ENCODE data around the gene DENND2D. TPM values are rescaled to one million over a fixed set of nuclear protein-coding genes. Genes with fewer than 3 reads are reported as not detected.

DENND2D gene
- total RNA-seq, 2 experiments from 2014 or later, result 60.7 to 62.0 TPM

DNA sequence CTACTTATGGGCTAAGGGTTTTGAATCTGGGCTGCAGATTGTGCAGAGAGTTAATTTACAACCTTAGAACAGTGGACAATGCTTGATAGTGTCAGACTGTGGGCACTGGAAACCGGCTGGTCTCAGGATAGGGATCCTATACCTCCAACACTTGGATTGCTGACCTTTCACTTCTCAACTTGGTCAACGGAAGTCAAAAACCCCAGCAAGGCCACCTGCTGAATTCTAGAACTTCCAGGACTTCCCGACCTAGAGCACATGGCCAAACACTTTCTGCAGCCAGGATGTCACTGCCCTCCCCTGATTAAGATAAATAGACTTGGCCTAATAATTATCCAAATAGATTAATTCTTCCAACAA lies 336 bp upstream of the DENND2D start:
- H3K27ac Mint-ChIP-seq, result peak overlapping the region; percentile 90
- intact Hi-C loops (cut with DNase I, micrococcal nuclease), result loop anchor here (1.0 to 10.0 kb wide), 3 partner anchors 16 to 576 kb away; no protein-coding TSS in a partner anchor
- CTCF ChIA-PET, result interaction anchor here (1.5 to 8.1 kb wide), 2 partner anchors 18 to 133 kb away, joined by 3 to 135 read pairs; no protein-coding TSS in a partner anchor

DNA sequence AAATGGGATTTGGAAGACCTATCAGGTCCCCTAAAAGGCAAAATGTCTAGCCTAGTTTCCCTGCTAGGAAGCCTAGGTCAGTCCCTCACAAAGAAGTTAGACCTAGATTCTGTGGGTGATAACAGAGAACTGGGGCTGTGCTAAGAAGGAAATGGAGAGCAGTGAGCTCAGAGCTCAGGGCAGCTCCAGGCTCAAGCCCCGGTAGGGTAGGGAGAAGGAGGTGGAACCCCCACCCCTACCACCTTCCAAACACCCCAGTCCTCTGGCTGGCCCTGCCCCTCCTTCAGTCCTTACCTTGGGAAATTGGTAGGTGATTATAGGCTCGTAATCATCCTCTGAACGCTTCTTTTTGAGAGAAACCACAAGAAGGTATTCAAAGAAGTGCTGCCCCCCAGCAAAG lies 1.1 kb downstream of the DENND2D start:
- Mint-ChIP-seq H3K27me3 (no peaks in the 10 kb centered on the region), H3K27ac (peak overlapping the region; percentile 90), H3K36me3 (ENCODE audit: low read depth) (peaks cover 74% of the 10 kb centered on the region), H3K4me1 (ENCODE audit: low read depth) (peaks cover 83% of the 10 kb centered on the region), H3K9me3 (no peaks in the 10 kb centered on the region), H3K4me3 (peak overlapping the region; percentile 99)
- peaks cover 49% of the 10 kb centered on the region for H3K36me3 ChIP-seq (ENCODE audit: insufficient read depth, low read length)
- H3K4me1 ChIP-seq (ENCODE audit: insufficient read depth, low read length), result peaks cover 82% of the 10 kb centered on the region
- no peaks in the 10 kb centered on the region for H3K9me3 ChIP-seq (ENCODE audit: control insufficient read depth in 1 of 2, insufficient read depth in 1 of 2, low read length in 2 of 2)
- DNase-seq (peak in 4 of 14 experiments; percentile 43 to 49 (median 46)), ATAC-seq (ENCODE audit: poor library complexity) (peak; percentile 15)
- ChIA-PET CTCF (interaction anchor here (0.6 to 8.1 kb wide), 5 partner anchors 19 to 558 kb away, joined by 3 to 135 read pairs (median 4); no protein-coding TSS in a partner anchor), POLR2A (interaction anchor here (0.8 to 15.0 kb wide), 10 partner anchors 8 to 466 kb away, joined by 3 to 756 read pairs (median 6); partner anchors contain the start of gene CHI3L2)
- H3K27me3 ChIP-seq (ENCODE audit: control insufficient read depth in 1 of 2, insufficient read depth in 2 of 2, low read length in 2 of 2), result no peaks in the 10 kb centered on the region
- H3K4me3 ChIP-seq (ENCODE audit: low read length), result peak overlapping the region; percentile 79
- intact Hi-C loops (cut with DNase I, micrococcal nuclease), result loop anchor here in 1 of 2 experiments (5.0 kb wide), 3 partner anchors 33 to 558 kb away; partner anchors contain the start of genes CEPT1, DDX20 and DRAM2
- H3K27ac ChIP-seq (ENCODE audit: low read depth in 1 of 2, low read length in 2 of 2), result peak overlapping the region; percentile 70 to 97
- TF ChIP-seq, protein P1, sequence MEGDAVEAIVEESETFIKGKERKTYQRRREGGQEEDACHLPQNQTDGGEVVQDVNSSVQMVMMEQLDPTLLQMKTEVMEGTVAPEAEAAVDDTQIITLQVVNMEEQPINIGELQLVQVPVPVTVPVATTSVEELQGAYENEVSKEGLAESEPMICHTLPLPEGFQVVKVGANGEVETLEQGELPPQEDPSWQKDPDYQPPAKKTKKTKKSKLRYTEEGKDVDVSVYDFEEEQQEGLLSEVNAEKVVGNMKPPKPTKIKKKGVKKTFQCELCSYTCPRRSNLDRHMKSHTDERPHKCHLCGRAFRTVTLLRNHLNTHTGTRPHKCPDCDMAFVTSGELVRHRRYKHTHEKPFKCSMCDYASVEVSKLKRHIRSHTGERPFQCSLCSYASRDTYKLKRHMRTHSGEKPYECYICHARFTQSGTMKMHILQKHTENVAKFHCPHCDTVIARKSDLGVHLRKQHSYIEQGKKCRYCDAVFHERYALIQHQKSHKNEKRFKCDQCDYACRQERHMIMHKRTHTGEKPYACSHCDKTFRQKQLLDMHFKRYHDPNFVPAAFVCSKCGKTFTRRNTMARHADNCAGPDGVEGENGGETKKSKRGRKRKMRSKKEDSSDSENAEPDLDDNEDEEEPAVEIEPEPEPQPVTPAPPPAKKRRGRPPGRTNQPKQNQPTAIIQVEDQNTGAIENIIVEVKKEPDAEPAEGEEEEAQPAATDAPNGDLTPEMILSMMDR (IDR thresholded peaks at IDR 0.05), result no peak

More for the DNA sequence above, 336 bp upstream of the DENND2D start:
- peaks cover 81% of the 10 kb centered on the region for H3K4me1 Mint-ChIP-seq (ENCODE audit: low read depth)
- H3K27ac ChIP-seq (ENCODE audit: low read depth in 1 of 2, low read length in 2 of 2), result peak overlapping the region; percentile 70 to 97
- no peaks in the 10 kb centered on the region for H3K9me3 Mint-ChIP-seq
- POLR2A ChIA-PET, result interaction anchor here (1.0 to 15.0 kb wide), 6 partner anchors 9 to 61 kb away, joined by 3 to 756 read pairs (median 10); partner anchors contain the start of genes CEPT1, CHI3L2 and DRAM2
- H3K36me3 Mint-ChIP-seq (ENCODE audit: low read depth), result peaks cover 63% of the 10 kb centered on the region
- H3K27me3 ChIP-seq (ENCODE audit: control insufficient read depth in 1 of 2, insufficient read depth in 2 of 2, low read length in 2 of 2), result no peaks in the 10 kb centered on the region
- ATAC-seq (ENCODE audit: poor library complexity) (no peak), DNase-seq (no peak)
- no peaks in the 10 kb centered on the region for H3K9me3 ChIP-seq (ENCODE audit: control insufficient read depth in 1 of 2, insufficient read depth in 1 of 2, low read length in 2 of 2)
- H3K27me3 Mint-ChIP-seq, result no peaks in the 10 kb centered on the region
- peak overlapping the region; percentile 79 for H3K4me3 ChIP-seq (ENCODE audit: low read length)
- H3K36me3 ChIP-seq (ENCODE audit: insufficient read depth, low read length), result peaks cover 34% of the 10 kb centered on the region
- TF ChIP-seq, protein P1 (IDR thresholded peaks at IDR 0.05), result no peak
- peak overlapping the region; percentile 99 for H3K4me3 Mint-ChIP-seq
- peaks cover 79% of the 10 kb centered on the region for H3K4me1 ChIP-seq (ENCODE audit: insufficient read depth, low read length)

- Mint-ChIP-seq H3K4me3 (peak overlapping the region; percentile 99), H3K9me3 (no peaks in the 10 kb centered on the region), H3K4me1 (ENCODE audit: low read depth) (peaks cover 88% of the 10 kb centered on the region), H3K36me3 (ENCODE audit: low read depth) (peaks cover 79% of the 10 kb centered on the region), H3K27ac (peak overlapping the region; percentile 90), H3K27me3 (no peaks in the 10 kb centered on the region)
- ATAC-seq (ENCODE audit: poor library complexity) (no peak), DNase-seq (peak in 1 of 14 experiments; percentile 23)
- intact Hi-C loops (cut with DNase I, micrococcal nuclease), result loop anchor here in 1 of 2 experiments (5.0 kb wide), 3 partner anchors 33 to 558 kb away; partner anchors contain the start of genes CEPT1, DDX20 and DRAM2
- TF ChIP-seq, protein P1 (IDR thresholded peaks at IDR 0.05), result no peak
- Histone ChIP-seq H3K9me3 (ENCODE audit: control insufficient read depth in 1 of 2, insufficient read depth in 1 of 2, low read length in 2 of 2) (no peaks in the 10 kb centered on the region), H3K27me3 (ENCODE audit: control insufficient read depth in 1 of 2, insufficient read depth in 2 of 2, low read length in 2 of 2) (no peaks in the 10 kb centered on the region), H3K4me1 (ENCODE audit: insufficient read depth, low read length) (peaks cover 85% of the 10 kb centered on the region), H3K4me3 (ENCODE audit: low read length) (peak overlapping the region; percentile 79), H3K27ac (ENCODE audit: low read depth in 1 of 2, low read length in 2 of 2) (peak overlapping the region; percentile 70 to 97), H3K36me3 (ENCODE audit: insufficient read depth, low read length) (peaks cover 54% of the 10 kb centered on the region)
- ChIA-PET POLR2A (interaction anchor here (0.6 to 15.0 kb wide), 10 partner anchors 9 to 466 kb away, joined by 3 to 756 read pairs (median 5); partner anchors contain the start of gene CHI3L2), CTCF (interaction anchor here (0.6 to 8.1 kb wide), 6 partner anchors 9 to 558 kb away, joined by 3 to 135 read pairs (median 4); no protein-coding TSS in a partner anchor)
Observed at GRCh38 chr1:111198836-111199235, 1.6 kb downstream of the DENND2D start.
